Measurements from ENCODE around the gene C1orf167.

DNA sequence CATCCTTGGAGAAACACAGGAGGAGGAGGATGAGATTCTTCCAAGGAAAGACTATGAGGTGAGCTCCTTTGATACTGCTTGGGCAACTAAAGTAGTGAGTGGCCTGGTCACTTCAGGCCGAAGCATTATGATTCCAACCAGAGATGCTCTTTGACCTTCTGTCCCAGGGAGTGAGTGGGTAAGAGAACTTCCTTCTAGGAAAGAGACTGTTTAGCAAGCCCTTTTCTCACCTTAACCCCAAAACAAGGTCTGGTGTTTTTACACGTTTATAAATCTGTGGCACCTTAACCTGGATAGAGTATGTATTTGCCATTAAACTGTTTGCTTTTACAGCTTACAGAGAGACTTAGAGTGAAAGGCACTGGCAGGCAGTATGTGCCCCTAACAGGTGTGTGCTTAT, 45.1 kb downstream of the C1orf167 start:
- TF ChIP-seq, protein P1, sequence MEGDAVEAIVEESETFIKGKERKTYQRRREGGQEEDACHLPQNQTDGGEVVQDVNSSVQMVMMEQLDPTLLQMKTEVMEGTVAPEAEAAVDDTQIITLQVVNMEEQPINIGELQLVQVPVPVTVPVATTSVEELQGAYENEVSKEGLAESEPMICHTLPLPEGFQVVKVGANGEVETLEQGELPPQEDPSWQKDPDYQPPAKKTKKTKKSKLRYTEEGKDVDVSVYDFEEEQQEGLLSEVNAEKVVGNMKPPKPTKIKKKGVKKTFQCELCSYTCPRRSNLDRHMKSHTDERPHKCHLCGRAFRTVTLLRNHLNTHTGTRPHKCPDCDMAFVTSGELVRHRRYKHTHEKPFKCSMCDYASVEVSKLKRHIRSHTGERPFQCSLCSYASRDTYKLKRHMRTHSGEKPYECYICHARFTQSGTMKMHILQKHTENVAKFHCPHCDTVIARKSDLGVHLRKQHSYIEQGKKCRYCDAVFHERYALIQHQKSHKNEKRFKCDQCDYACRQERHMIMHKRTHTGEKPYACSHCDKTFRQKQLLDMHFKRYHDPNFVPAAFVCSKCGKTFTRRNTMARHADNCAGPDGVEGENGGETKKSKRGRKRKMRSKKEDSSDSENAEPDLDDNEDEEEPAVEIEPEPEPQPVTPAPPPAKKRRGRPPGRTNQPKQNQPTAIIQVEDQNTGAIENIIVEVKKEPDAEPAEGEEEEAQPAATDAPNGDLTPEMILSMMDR (conservative IDR thresholded peaks at IDR 0.05), result no peak
- no peak for TF ChIP-seq ZFX (IDR thresholded peaks at IDR 0.05)
